Left ventricle myocardium superior (tissue), 1 donor: ENCODE data around the gene HSPA14. TPM values are rescaled to one million over a fixed set of nuclear protein-coding genes. Genes with fewer than 3 reads are reported as not detected.
"Not testable (repeated sequence)": the region's sequence is repeated elsewhere in the genome, so short reads cannot be mapped to it uniquely, and the experiment has no call there.

ENCODE experiments used
- ATAC-seq: fragments of 200-7000 bp; cut with Tn5 transposase; one replicate; pipeline ENCODE4 v1.9.1; 2020; ENCODE audit warnings: mild to moderate bottlenecking, moderate library complexity
- DNase-seq: peaks from one replicate; pipeline ENCODE4 v3.0.0-alpha.2; 2020
- intact Hi-C: fragments of 100-400 bp; cut with micrococcal nuclease; formaldehyde crosslinking; loops from one replicate; pipeline ENCODE4 v1.11.0; 2022
- total RNA-seq: library from RNA; stranded (reverse); fragmentation: NEBNext Ultra II Directional; extraction: Animal tissue kit (Norgen Biotek cat#: 25700); gene quantifications from one replicate; pipeline ENCODE4 v1.2.1, GENCODE V29; 2021
- donor health status: DM: no; HTN: yes; CAD: no; lungs with severe emphysema.

Gene HSPA14
- total RNA-seq, 1 donor from 2014 or later, result 8.8 TPM

- DNase-seq (no peak), ATAC-seq (no peak)
- intact Hi-C loops, result no loop called here
These were observed 5.0 kb upstream of the HSPA14 start for GRCh38 chr10:14833106-14833505.

GRCh38 chr10:14836208-14836607 is 1.9 kb upstream of the HSPA14 start:
- DNase-seq (no peak), ATAC-seq (no peak)
- intact Hi-C loops, result no loop called here

- no peak for DNase-seq
- no peak for ATAC-seq
- intact Hi-C loops, result no loop called here
These were observed 926 bp upstream of the HSPA14 start for GRCh38 chr10:14837003-14837756.

- intact Hi-C loops, result no loop called here
- peak; percentile 35 for DNase-seq
- peak; percentile 2 for ATAC-seq
These were observed 637 bp downstream of the HSPA14 start for GRCh38 chr10:14838582-14839304.

- ATAC-seq (no peak), DNase-seq (no peak)
- intact Hi-C loops, result no loop called here
These were observed 1.2 kb downstream of the HSPA14 start for GRCh38 chr10:14839305-14839695.

DNA sequence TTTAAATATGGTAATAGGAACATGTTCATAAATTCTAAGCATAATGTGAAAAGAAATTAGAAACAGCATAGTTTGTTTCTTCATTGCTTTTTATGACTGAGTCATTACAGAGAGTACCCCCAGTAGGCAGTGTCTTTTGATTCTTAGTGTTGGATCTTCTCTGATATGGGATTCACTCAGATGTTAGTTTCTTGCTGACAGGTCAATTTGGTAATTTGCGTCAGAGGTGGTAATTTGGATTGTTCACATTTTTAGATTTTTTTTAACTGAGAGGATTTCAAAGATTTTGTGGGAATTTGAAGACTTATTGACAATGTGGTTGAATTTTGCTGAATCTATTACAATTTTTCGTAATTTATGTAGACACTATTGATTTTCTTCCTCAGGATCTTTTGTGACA is 2.1 kb downstream of the HSPA14 start:
- intact Hi-C loops, result no loop called here
- DNase-seq, result no peak

GRCh38 chr10:14843327-14843988 is 5.4 kb downstream of the HSPA14 start:
- no peak for DNase-seq
- intact Hi-C loops, result no loop called here
- ATAC-seq, result no peak

More for the DNA sequence above, 2.1 kb downstream of the HSPA14 start:
- ATAC-seq, result no peak

GRCh38 chr10:14844948-14845347 is 6.8 kb downstream of the HSPA14 start:
- DNase-seq (no peak), ATAC-seq (no peak)
- intact Hi-C loops, result no loop called here

DNA sequence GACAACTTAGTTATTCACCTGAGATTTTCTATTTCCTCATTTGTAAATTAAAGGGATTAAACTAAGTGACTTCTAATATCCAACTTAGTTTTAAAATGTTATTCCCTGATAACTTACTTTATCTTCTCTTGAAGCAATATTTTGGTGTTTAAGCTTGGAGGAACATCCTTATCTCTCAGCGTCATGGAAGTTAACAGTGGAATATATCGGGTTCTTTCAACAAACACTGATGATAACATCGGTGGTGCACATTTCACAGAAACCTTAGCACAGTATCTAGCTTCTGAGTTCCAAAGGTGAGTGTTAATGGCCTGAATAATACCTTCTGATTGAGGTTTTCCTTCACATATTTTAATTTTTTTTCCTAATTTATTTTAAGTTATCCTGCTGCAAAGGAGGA is 14.1 kb downstream of the HSPA14 start:
- no peak for ATAC-seq
- intact Hi-C loops, result no loop called here

GRCh38 chr10:14855453-14855852 is 17.3 kb downstream of the HSPA14 start:
- intact Hi-C loops, result no loop called here
- DNase-seq, result no peak
- no peak for ATAC-seq

More for the DNA sequence above, 14.1 kb downstream of the HSPA14 start:
- DNase-seq, result no peak

DNA sequence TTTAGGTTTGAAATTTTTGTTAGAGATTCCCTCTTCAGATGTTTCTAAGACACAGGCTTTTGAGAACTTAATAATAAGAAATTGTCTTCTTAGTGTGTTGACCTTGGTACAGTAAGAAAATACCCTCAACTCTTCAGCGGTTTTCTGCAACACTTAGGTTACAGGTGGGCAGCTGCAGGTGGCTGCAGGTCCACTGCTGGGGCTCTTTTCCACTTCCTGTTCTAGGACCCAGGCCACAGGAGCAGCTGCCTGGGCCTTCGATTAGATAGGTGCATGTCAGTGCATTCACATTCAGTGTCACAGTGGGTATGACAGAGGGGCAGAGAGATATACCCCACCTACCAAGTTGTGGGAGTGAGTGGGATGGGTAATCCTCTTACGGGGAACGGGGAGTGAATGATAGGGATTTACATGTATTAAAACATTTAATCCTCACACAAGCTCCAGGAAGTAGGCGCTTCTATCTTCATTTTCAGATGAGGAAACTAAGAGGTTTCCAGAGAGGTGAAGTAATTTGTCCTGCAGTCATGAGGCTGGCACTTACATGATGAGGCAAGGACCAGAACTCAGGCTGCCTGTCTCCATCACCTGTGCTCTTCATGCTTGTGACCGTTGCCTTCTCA is 20.3 kb downstream of the HSPA14 start:
- ATAC-seq, result no peak
- intact Hi-C loops, result no loop called here
- DNase-seq, result no peak

- DNase-seq, result no peak
- intact Hi-C loops, result no loop called here
- no peak for ATAC-seq
These were observed 20.9 kb downstream of the HSPA14 start for GRCh38 chr10:14859043-14859442.

- DNase-seq (no peak), ATAC-seq (no peak)
- intact Hi-C loops, result no loop called here
These were observed 21.7 kb downstream of the HSPA14 start for GRCh38 chr10:14859775-14860174.

- intact Hi-C loops, result no loop called here
- no peak for DNase-seq
- no peak for ATAC-seq
These were observed 22.7 kb downstream of the HSPA14 start for GRCh38 chr10:14860791-14861190.

DNA sequence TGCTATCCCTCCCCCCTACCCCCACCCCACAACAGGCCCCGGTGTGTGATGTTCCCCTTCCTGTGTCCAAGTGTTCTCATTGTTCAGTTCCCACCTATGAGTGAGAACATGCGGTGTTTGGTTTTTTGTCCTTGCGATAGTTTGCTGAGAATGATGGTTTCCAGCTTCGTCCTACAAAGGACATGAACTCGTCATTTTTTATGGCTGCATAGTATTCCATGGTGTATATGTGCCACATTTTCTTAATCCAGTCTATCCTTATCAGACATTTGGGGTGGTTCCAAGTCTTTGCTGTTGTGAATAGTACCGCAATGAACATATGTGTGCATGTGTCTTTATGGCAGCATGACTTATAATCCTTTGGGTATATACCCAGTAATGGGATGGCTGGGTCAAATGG is 26.4 kb downstream of the HSPA14 start:
- intact Hi-C loops, ATAC-seq, DNase-seq: not testable (repeated sequence)

GRCh38 chr10:14864871-14865270 is 26.8 kb downstream of the HSPA14 start:
- DNase-seq, intact Hi-C loops, ATAC-seq: not testable (repeated sequence)

DNA sequence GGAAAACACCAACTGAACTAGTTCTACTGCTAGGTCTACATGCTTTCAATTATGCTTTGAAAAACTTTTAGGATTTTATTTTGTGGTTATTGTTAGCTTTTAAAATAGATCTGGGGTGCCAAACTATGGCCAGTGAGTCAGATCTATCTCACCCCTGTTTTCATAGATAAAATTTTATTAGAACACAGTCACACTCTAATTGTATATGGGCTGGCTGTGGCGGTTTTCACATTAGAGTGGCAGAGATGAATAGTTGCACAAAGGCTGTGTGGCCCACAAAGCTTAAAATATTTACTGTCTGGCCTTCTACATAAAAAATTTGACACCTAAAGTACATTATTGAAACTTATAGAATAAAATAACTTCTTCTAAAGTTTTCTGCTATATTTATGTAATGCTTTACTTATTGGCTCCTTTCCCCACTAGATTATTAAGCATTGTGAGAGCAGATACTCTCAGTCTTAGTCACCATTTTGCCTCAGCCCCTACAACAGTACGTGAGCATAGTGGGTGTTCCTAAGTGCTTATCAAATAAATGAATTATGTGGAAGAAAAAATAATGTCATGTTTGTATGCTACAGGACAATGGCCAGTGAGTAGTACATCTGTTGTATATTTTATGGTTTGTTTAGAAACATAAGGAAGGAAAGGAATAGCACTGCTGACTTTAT is 35.1 kb downstream of the HSPA14 start:
- DNase-seq (no peak), ATAC-seq (no peak)
- intact Hi-C loops, result no loop called here

DNA sequence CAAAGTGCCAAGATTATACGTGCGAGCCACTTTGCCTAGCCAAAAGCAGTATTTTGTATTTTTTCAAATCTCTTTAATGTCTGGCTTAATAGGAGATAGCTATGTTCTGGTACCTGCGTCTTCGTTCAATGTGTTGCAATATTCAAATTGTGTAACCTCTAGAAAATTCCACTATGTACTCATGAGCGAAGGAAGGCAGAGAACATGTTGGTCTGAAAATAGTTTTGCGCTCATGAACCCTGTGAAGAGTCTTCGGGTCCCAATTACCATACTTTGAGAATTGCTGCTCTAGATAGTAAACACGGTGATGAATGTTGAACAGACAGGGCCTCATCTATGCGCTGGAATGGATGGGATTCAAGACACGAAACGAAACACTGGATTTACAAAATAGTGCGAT is 37.8 kb downstream of the HSPA14 start:
- intact Hi-C loops, result no loop called here
- ATAC-seq (no peak), DNase-seq (no peak)

- ATAC-seq (peak; percentile 10), DNase-seq (peak; percentile 47)
- intact Hi-C loops, result no loop called here
These were observed 38.7 kb downstream of the HSPA14 start for GRCh38 chr10:14876764-14877163.
